ENCODE results near the gene ETV6.
A peak's percentile ranks its signal among the peaks of the same experiment; 100 is the strongest.

- TF ChIP-seq HDAC2 (IDR thresholded peaks at IDR 0.05) (no peak), CEBPB (IDR thresholded peaks at IDR 0.05) (no peak), CTCF (IDR thresholded peaks at IDR 0.05) (no peak), SREBF2 (IDR thresholded peaks at IDR 0.05) (no peak), FOSL2 (IDR thresholded peaks at IDR 0.05) (no peak), FOSL2 (CRISPR knock-in tag; IDR thresholded peaks at IDR 0.05) (no peak), MAFK (IDR thresholded peaks at IDR 0.05; ENCODE audit: partially characterized antibody) (peak; percentile 7), POLR2A (IDR thresholded peaks at IDR 0.05; ENCODE audit: low read length) (no peak), KDM1A (IDR thresholded peaks at IDR 0.05; ENCODE audit: low read depth) (no peak)
Measured at GRCh38 chr12:11822081-11822834, 172.8 kb downstream of the ETV6 start.

Measured in A549 (cell line).